ENCODE data around the gene BRD7.

- TF ChIP-seq POLR2A (IDR thresholded peaks at IDR 0.05), result no peak
- TF ChIP-seq, protein P1, sequence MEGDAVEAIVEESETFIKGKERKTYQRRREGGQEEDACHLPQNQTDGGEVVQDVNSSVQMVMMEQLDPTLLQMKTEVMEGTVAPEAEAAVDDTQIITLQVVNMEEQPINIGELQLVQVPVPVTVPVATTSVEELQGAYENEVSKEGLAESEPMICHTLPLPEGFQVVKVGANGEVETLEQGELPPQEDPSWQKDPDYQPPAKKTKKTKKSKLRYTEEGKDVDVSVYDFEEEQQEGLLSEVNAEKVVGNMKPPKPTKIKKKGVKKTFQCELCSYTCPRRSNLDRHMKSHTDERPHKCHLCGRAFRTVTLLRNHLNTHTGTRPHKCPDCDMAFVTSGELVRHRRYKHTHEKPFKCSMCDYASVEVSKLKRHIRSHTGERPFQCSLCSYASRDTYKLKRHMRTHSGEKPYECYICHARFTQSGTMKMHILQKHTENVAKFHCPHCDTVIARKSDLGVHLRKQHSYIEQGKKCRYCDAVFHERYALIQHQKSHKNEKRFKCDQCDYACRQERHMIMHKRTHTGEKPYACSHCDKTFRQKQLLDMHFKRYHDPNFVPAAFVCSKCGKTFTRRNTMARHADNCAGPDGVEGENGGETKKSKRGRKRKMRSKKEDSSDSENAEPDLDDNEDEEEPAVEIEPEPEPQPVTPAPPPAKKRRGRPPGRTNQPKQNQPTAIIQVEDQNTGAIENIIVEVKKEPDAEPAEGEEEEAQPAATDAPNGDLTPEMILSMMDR (IDR thresholded peaks at IDR 0.05 in 4 of 5, conservative IDR thresholded peaks at IDR 0.05 in 1 of 5), result no peak
These were observed 57.7 kb downstream of the BRD7 start for GRCh38 chr16:50311134-50311528.

All from gastrocnemius medialis (tissue), 4 donors.